Measurements from ENCODE around the gene SIMC1. TPM values are rescaled to one million over a fixed set of nuclear protein-coding genes. Genes with fewer than 3 reads are reported as not detected.

SIMC1 gene
- total and polyA plus RNA-seq, 2 of the 4 experiments (the other 2 are of a cell fraction) = 8.2 to 11.7 TPM

GRCh38 chr5:176190886-176191755 is 47.1 kb upstream of the SIMC1 start:
- BruUV-seq (replicated peaks) = no TSS peak
- ChIA-PET CTCF (no interaction called here), POLR2A (ENCODE audit: unreplicated experiment) (no interaction called here)
- Histone ChIP-seq H3K4ac (ENCODE audit: low read depth, low read length) (no peak overlapping the region), H3K36me3 (ENCODE audit: control insufficient read depth, insufficient read depth, low read length) (no peaks in the 10 kb centered on the region), H2BK20ac (ENCODE audit: low read depth, low read length) (no peak overlapping the region), H4K5ac (ENCODE audit: low read depth, low read length) (no peak overlapping the region), H4K20me1 (ENCODE audit: insufficient read depth, low read length) (no peaks in the 10 kb centered on the region), H3K14ac (replicated peaks; ENCODE audit: low read depth, low read length) (no peak overlapping the region), H2AK5ac (ENCODE audit: low read depth, low read length) (no peak overlapping the region), H2AK9ac (replicated peaks; ENCODE audit: low read depth, low read length, poor library complexity) (no peak overlapping the region), H3K23ac (ENCODE audit: low read depth, low read length) (no peak overlapping the region), H3K9ac (ENCODE audit: low read depth, low read length) (no peak overlapping the region), H2BK15ac (ENCODE audit: low read depth, low read length) (no peak overlapping the region), H3K18ac (ENCODE audit: low read depth, low read length) (no peak overlapping the region), H3K56ac (ENCODE audit: extremely low read depth, insufficient read depth, low read length) (no peak overlapping the region), H2BK120ac (ENCODE audit: low read depth, low read length) (no peak overlapping the region), H3K4me2 (ENCODE audit: low read depth, low read length) (no peak overlapping the region), H3K9me3 (ENCODE audit: control insufficient read depth, insufficient read depth, low read length) (no peaks in the 10 kb centered on the region), H2AFZ (replicated peaks; ENCODE audit: low read length, poor library complexity) (no peak overlapping the region), H3K9me1 (ENCODE audit: insufficient read depth, low read length) (no peaks in the 10 kb centered on the region), H3K27me3 (ENCODE audit: control insufficient read depth, insufficient read depth, low read length) (peaks cover 3% of the 10 kb centered on the region; the same call in 1 of the 2 replicates), H3K27ac (ENCODE audit: insufficient read depth, low read length) (no peak overlapping the region), H3K79me1 (ENCODE audit: low read depth in 1 of 2, low read length in 2 of 2) (no peaks in the 10 kb centered on the region), H2BK5ac (ENCODE audit: low read depth, low read length, poor library complexity, severe bottlenecking) (no peak overlapping the region), H4K91ac (ENCODE audit: insufficient read depth, low read depth, low read length) (no peak overlapping the region), H3K4me1 (ENCODE audit: control insufficient read depth, insufficient read depth, low read length) (no peaks in the 10 kb centered on the region), H4K8ac (ENCODE audit: low read depth in 2 of 2, low read length in 2 of 2) (no peak overlapping the region), H3K4me3 (ENCODE audit: insufficient read depth, low read depth, low read length) (no peak overlapping the region)
- in situ Hi-C loops (cut with MboI; ENCODE audit: low sequenced_read_pairs) = no loop called here
- intact Hi-C loops (cut with micrococcal nuclease) = no loop called here
- DNase-seq = no peak
- dilution Hi-C loops (cut with HindIII; ENCODE audit: low sequenced_read_pairs, unreplicated experiment) = no loop called here
- no peak for TF ChIP-seq RAD21 (IDR thresholded peaks at IDR 0.05; ENCODE audit: low read length)
- no peak for TF ChIP-seq BHLHE40 (IDR thresholded peaks at IDR 0.05; ENCODE audit: low read depth, low read length)
- no peak for TF ChIP-seq NFE2L2 (IDR thresholded peaks at IDR 0.05; ENCODE audit: low read depth, low read length)
- TF ChIP-seq SMC3 (IDR thresholded peaks at IDR 0.05; ENCODE audit: low read depth, low read length) = no peak
- TF ChIP-seq RCOR1 (IDR thresholded peaks at IDR 0.05; ENCODE audit: insufficient replicate concordance, low read length) = no peak
- TF ChIP-seq POLR2A (IDR thresholded peaks at IDR 0.05; ENCODE audit: low read depth, low read length) = no peak
- TF ChIP-seq CTCF (conservative IDR thresholded peaks at IDR 0.05; ENCODE audit: low read depth, low read length) = no peak
- TF ChIP-seq ELK1 (IDR thresholded peaks at IDR 0.05; ENCODE audit: borderline replicate concordance, low read depth, low read length) = no peak
- TF ChIP-seq MAZ (IDR thresholded peaks at IDR 0.05; ENCODE audit: borderline replicate concordance, low read depth, low read length) = no peak
- no peak for TF ChIP-seq MAFK (IDR thresholded peaks at IDR 0.05; ENCODE audit: low read depth, low read length)
- no peak for TF ChIP-seq RFX5 (IDR thresholded peaks at IDR 0.05; ENCODE audit: low read depth, low read length)
- TF ChIP-seq MXI1 (IDR thresholded peaks at IDR 0.05; ENCODE audit: borderline replicate concordance, low read depth, low read length) = no peak
- no peak for TF ChIP-seq CHD1 (IDR thresholded peaks at IDR 0.05; ENCODE audit: low read depth, low read length)
- 82% methylated on average over 12 of the region's 28 CpGs; no CpG with 5 or more reads in 1 of the 2 experiments for WGBS, 2 experiments (ENCODE audit: extremely low coverage in 2 of 2, insufficient read length in 1 of 2)
- no peak for ATAC-seq (ENCODE audit: low read depth)

Measured in IMR-90 (cell line).